Left ventricle myocardium inferior (tissue), 1 donor: ENCODE data around the gene P3H2. TPM values are rescaled to one million over a fixed set of nuclear protein-coding genes. Genes with fewer than 3 reads are reported as not detected.
"Not testable (repeated sequence)": the region's sequence is repeated elsewhere in the genome, so short reads cannot be mapped to it uniquely, and the experiment has no call there.

Experiments
- DNase-seq: peaks from one replicate; pipeline ENCODE4 v3.0.0-alpha.2; 2020
- H3K27ac ChIP-seq: fragments of 200-600 bp; replicated peaks from 2 replicates; pipeline ENCODE4 v1.8.0; 2021
- H3K27me3 ChIP-seq: fragments of 200-600 bp; 2 replicates; pipeline ENCODE4 v1.8.0; 2021; ENCODE audit warnings: low read depth
- H3K36me3 ChIP-seq: fragments of 200-600 bp; 2 replicates; pipeline ENCODE4 v1.8.0; 2021
- H3K4me1 ChIP-seq: fragments of 200-600 bp; 2 replicates; pipeline ENCODE4 v1.8.0; 2021
- H3K4me3 ChIP-seq: fragments of 200-600 bp; 2 replicates; pipeline ENCODE4 v1.8.0; 2021; ENCODE audit warnings: mild to moderate bottlenecking, moderate library complexity
- H3K9me3 ChIP-seq: fragments of 200-600 bp; replicated peaks from 2 replicates; pipeline ENCODE4 v1.8.0; 2021
- intact Hi-C: fragments of 100-400 bp; cut with micrococcal nuclease; formaldehyde crosslinking; loops from one replicate; pipeline ENCODE4 v1.11.0; 2022
- total RNA-seq: library from RNA; stranded (reverse); fragmentation: NEBNext Ultra II Directional; extraction: Animal tissue kit (Norgen Biotek cat#: 25700); gene quantifications from one replicate; pipeline ENCODE4 v1.2.1, GENCODE V29; 2021
- TF ChIP-seq, protein P1 (sequence below): fragments of 200-600 bp; IDR thresholded peaks from 2 replicates; pipeline ENCODE4 v1.8.0; 2021; ENCODE audit warnings: antibody characterized with exemption, mild to moderate bottlenecking, borderline replicate concordance
- donor health status: DM: no; HTN: yes; CAD: no; lungs with severe emphysema.

Gene P3H2
- total RNA-seq, 1 donor from 2014 or later, result 0.82 TPM

DNA sequence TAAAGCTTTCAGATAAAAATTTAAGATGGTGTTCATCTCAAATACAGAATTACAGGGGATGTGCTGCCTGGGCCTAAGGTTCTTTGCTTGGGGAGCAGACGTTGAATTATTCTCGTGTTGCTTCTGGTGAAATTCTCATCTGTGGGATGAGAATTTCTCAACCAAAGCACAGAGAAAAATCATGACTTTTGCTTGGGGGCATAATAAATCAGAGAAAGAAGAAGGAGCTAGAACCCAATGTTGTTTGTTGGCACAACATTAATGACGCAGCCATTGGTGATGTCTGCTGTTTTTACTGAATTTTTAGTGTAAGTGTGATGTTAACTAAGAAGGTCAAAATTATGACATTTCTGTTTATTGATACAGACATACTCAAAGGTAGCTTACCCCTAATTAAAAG, 35.7 kb downstream of the P3H2 start:
- Histone ChIP-seq H3K4me3 (no peak overlapping the region), H3K9me3 (no peaks in the 10 kb centered on the region), H3K4me1 (no peaks in the 10 kb centered on the region), H3K27ac (no peak overlapping the region), H3K27me3 (peaks cover 6% of the 10 kb centered on the region), H3K36me3 (no peaks in the 10 kb centered on the region)
- no peak for DNase-seq
- intact Hi-C loops, result no loop called here
- TF ChIP-seq, protein P1, sequence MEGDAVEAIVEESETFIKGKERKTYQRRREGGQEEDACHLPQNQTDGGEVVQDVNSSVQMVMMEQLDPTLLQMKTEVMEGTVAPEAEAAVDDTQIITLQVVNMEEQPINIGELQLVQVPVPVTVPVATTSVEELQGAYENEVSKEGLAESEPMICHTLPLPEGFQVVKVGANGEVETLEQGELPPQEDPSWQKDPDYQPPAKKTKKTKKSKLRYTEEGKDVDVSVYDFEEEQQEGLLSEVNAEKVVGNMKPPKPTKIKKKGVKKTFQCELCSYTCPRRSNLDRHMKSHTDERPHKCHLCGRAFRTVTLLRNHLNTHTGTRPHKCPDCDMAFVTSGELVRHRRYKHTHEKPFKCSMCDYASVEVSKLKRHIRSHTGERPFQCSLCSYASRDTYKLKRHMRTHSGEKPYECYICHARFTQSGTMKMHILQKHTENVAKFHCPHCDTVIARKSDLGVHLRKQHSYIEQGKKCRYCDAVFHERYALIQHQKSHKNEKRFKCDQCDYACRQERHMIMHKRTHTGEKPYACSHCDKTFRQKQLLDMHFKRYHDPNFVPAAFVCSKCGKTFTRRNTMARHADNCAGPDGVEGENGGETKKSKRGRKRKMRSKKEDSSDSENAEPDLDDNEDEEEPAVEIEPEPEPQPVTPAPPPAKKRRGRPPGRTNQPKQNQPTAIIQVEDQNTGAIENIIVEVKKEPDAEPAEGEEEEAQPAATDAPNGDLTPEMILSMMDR, result no peak

DNA sequence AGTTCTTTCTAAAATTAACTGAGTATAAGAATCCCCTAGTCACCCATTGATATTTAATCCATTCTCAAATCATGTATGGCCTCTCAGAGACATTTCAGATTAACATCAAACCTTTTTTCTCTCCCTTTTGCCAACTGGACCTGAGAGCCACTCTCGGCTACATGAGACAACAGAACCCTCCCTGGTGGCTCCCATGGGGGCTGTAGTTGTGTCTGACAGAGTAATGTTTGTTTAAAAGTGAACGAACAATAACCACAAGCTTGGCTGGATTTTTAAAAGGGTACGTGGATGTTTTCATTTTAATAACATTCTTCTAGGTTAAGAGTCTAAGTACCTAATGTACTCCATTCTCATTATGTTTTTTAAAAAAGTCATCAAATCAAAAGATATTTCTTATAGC, 37.1 kb downstream of the P3H2 start:
- H3K27ac ChIP-seq, result no peak overlapping the region
- no peaks in the 10 kb centered on the region for H3K36me3 ChIP-seq
- peaks cover 3% of the 10 kb centered on the region for H3K27me3 ChIP-seq
- no peak for DNase-seq
- intact Hi-C loops, result no loop called here
- H3K4me1 ChIP-seq, result no peaks in the 10 kb centered on the region
- TF ChIP-seq, protein P1, result no peak
- H3K9me3 ChIP-seq, result no peaks in the 10 kb centered on the region
- H3K4me3 ChIP-seq, result no peak overlapping the region

DNA sequence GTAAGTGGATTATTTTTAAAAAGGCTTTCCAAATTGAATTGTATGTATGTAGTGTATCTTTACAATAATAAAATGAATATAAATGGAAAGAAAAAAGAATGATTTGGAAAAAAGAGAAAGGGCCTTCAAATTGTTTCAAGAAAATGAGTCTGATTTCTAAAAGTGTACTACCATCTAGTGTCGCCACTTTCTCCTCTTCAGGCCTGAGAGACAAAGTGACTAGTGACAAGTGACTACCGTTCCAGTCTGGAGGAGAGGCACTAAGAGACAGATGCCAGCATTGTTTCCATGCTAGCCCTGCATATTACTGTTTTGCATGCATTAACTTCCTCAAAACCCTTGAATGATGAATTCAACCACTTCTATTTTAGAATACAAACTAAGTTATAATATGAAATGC, 39.3 kb downstream of the P3H2 start:
- intact Hi-C loops, result no loop called here
- no peak for DNase-seq
- TF ChIP-seq, protein P1, result no peak
- peaks cover 2% of the 10 kb centered on the region for H3K4me1 ChIP-seq
- no peak overlapping the region for H3K27ac ChIP-seq
- no peak overlapping the region for H3K4me3 ChIP-seq
- H3K36me3 ChIP-seq, result no peaks in the 10 kb centered on the region
- no peaks in the 10 kb centered on the region for H3K27me3 ChIP-seq
- H3K9me3 ChIP-seq, result no peaks in the 10 kb centered on the region

DNA sequence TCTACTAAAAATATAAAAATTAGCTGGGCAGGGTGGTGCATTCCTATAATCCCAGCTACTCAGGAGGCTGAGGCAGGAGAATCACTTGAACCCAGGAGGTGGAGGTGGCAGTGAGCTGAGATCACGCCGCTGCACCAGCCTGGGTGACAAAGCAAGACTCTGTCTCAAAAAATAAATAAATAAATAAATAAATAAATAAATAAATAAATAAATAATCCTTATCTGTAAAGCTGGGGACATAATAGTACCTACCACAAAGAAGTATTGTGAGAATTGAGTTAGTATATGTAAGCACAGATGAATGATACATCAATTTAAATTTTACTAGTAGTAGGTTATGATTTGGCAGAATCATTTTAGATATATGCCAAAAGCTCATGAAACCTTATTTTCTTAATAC, 41.5 kb downstream of the P3H2 start:
- H3K27me3 ChIP-seq, H3K9me3 ChIP-seq, DNase-seq, H3K4me1 ChIP-seq, H3K36me3 ChIP-seq, H3K4me3 ChIP-seq, H3K27ac ChIP-seq, intact Hi-C loops: not testable (repeated sequence)

DNA sequence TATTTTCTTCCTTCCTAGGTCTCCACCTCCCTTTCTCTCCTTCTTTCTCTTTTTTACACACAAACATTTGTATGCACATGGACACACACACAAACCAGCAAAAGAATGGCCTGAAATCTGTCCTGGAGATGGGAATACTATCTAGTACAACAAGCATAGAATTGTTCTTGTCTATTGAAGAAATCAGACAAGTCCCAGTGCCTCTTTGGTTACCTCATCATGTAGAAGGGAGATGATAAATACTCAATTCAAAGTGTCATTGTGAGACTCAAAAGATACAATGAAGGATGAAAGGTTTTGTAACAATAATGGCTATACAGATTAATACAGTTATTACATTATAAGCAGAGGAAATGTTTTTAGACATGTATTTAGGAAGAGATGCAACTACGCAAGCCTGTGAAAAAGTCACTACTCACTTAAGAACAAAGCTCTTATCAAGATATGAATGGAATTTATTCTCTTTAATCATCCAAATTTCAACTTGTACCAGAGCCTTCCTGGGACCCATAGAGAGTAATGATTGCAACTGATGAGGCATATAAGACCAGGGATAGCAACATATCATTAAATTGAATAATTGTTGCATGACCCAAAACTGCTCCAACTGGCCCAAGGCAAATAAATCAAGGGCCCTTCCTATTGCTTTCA, 43.2 kb downstream of the P3H2 start:
- Histone ChIP-seq H3K4me3 (no peak overlapping the region), H3K27me3 (no peaks in the 10 kb centered on the region), H3K4me1 (peaks cover 5% of the 10 kb centered on the region), H3K27ac (no peak overlapping the region), H3K36me3 (no peaks in the 10 kb centered on the region), H3K9me3 (no peaks in the 10 kb centered on the region)
- TF ChIP-seq, protein P1, result no peak
- intact Hi-C loops, result no loop called here
- no peak for DNase-seq

DNA sequence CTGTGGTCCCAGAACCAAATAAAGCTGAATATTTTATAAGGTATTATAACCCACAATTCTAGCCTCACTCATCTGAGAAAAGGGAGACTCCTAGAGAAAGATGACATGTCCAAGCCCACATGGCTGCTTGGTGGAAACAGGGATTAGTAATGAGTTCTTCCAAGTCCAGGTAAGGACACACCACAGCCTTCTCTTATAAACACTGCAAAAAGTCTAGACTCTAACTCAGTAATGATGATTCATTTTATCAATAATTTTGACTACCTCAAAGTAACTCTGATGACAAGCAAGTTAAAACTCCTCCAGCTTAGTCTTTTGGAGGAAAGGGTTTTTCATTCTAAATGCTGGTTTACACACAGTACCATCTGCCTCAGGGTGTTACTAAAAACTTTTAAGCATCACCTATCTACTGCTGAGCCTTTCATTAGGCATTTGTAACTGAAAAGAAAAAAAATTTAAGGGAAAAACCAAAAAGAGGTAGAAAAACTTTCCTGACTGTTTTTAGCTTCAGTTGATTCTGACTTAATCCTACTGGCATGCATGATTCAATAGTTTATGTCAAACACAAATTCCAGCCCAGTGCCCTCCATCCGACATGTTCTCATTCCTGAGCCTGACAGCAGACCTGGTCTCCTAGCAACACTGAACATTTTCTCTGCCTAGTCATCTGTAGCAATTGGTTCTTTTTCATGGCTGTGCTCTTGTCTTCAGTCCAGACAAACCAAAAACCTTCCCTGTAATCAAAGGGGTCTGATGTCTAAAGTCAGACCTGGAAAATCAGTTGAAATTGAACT, 43.9 kb downstream of the P3H2 start:
- H3K9me3 ChIP-seq, result no peaks in the 10 kb centered on the region
- DNase-seq, result no peak
- no peak overlapping the region for H3K4me3 ChIP-seq
- H3K4me1 ChIP-seq, result peaks cover 5% of the 10 kb centered on the region
- H3K27me3 ChIP-seq, result no peaks in the 10 kb centered on the region
- TF ChIP-seq, protein P1, result no peak
- intact Hi-C loops, result no loop called here
- H3K27ac ChIP-seq, result no peak overlapping the region
- H3K36me3 ChIP-seq, result no peaks in the 10 kb centered on the region
